Measurements from ENCODE around the gene RPSA.

Gene RPSA

GRCh38 chr3:39378088-39378487 lies 28.4 kb upstream of the RPSA start:
- Histone ChIP-seq H2BK12ac (ENCODE audit: low read length) (no peak overlapping the region), H3K9me3 (replicated peaks in 1 of 2; ENCODE audit: control insufficient read depth in 2 of 2, insufficient read depth in 1 of 2, low read depth in 1 of 2, low read length in 2 of 2) (no peaks in the 10 kb centered on the region), H3K4me2 (ENCODE audit: insufficient read depth, low read length, poor library complexity, severe bottlenecking) (no peak overlapping the region), H3K4me3 (ENCODE audit: low read length in 2 of 2) (no peak overlapping the region), H2BK15ac (ENCODE audit: low read length) (no peak overlapping the region), H3K27me3 (ENCODE audit: control insufficient read depth in 3 of 3, insufficient read depth in 3 of 3, low read depth in 1 of 3, low read length in 3 of 3) (no peaks in the 10 kb centered on the region), H2AFZ (ENCODE audit: low read length) (no peak overlapping the region), H3K27ac (replicated peaks; ENCODE audit: low read length) (no peak overlapping the region), H3K9ac (ENCODE audit: low read depth, low read length, poor library complexity) (no peak overlapping the region), H3K18ac (ENCODE audit: low read length) (no peak overlapping the region), H3K36me3 (replicated peaks in 1 of 2; ENCODE audit: control insufficient read depth in 2 of 2, insufficient read depth in 2 of 2, low read length in 2 of 2) (no peaks in the 10 kb centered on the region), H4K8ac (ENCODE audit: low read depth, low read length) (no peak overlapping the region), H2BK5ac (ENCODE audit: low read length) (no peak overlapping the region), H3K4me1 (ENCODE audit: control insufficient read depth in 2 of 2, insufficient read depth in 1 of 2, low read depth in 1 of 2, low read length in 2 of 2) (peaks cover 0 to 4% of the 10 kb centered on the region in 2 donors), H3K23ac (ENCODE audit: low read depth, low read length, poor library complexity) (no peak overlapping the region), H2AK5ac (ENCODE audit: low read depth, low read length) (no peak overlapping the region), H2BK120ac (ENCODE audit: low read depth, low read length) (no peak overlapping the region), H3K79me1 (ENCODE audit: low read depth, low read length) (no peaks in the 10 kb centered on the region), H3K4ac (ENCODE audit: low read length) (no peak overlapping the region), H4K91ac (ENCODE audit: low read depth, low read length, poor library complexity) (no peak overlapping the region), H3K14ac (ENCODE audit: low read length) (no peak overlapping the region)
- WGBS, 2 donors (ENCODE audit: extremely low coverage in 2 of 2, insufficient read length in 2 of 2, insufficient replicate concordance in 1 of 2) = no CpG with 5 or more reads among the region's 4 CpGs
- peak; percentile 14 for DNase-seq (ENCODE audit: low spot score)

DNA sequence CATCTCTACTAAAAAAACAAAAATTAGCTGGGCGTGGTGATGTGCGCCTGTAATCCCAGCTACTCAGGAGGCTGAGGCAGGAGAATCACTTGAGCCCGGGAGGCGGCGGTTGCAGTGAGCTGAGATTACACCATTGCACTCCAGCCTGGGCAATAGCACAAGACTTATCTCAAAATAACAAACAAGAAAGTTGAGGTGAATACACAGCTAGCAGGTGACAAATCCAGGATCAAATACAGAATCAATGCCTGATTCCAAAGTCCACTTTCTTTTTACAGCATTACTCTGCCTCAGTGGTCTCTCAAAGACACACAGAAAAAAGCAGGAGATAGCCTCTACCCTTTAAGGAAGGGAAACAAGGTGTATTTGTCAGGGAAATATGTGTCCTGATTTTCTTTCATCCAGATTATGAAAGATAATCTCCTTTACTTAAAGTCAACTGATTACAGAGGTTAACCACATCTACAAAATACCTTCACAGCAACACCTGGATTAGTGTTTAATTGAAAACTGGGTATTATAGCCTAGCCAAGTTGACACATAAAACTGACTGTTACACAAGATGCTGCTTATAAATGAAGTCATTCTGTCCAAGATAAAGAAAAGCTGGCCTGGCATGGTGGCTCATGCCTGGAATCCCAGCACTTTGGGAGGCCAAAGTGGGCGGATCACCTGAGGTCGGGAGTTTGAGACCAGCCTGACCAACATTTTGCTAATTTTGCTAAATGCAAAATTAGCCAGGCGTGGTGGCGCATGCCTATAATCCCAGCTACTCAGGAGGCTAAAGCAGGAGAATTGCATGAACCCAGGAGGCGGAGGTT lies 27.4 kb upstream of the RPSA start:
- WGBS, 2 donors (ENCODE audit: extremely low coverage in 2 of 2, insufficient read length in 2 of 2, insufficient replicate concordance in 1 of 2) = no CpG with 5 or more reads among the region's 10 CpGs
- no peak overlapping the region for H3K27ac ChIP-seq (replicated peaks; ENCODE audit: low read length)
- DNase-seq (ENCODE audit: low spot score) = no peak
- H3K79me1 ChIP-seq (ENCODE audit: low read depth, low read length) = no peaks in the 10 kb centered on the region
- H3K9ac ChIP-seq (ENCODE audit: low read depth, low read length, poor library complexity) = no peak overlapping the region
- no peak overlapping the region for H2BK15ac ChIP-seq (ENCODE audit: low read length)
- H4K8ac ChIP-seq (ENCODE audit: low read depth, low read length) = no peak overlapping the region
- no peaks in the 10 kb centered on the region for H3K9me3 ChIP-seq (replicated peaks in 1 of 2; ENCODE audit: control insufficient read depth in 2 of 2, insufficient read depth in 1 of 2, low read depth in 1 of 2, low read length in 2 of 2)
- no peaks in the 10 kb centered on the region for H3K36me3 ChIP-seq (replicated peaks in 1 of 2; ENCODE audit: control insufficient read depth in 2 of 2, insufficient read depth in 2 of 2, low read length in 2 of 2)
- H3K4ac ChIP-seq (ENCODE audit: low read length) = no peak overlapping the region
- H2AFZ ChIP-seq (ENCODE audit: low read length) = no peak overlapping the region
- H3K4me2 ChIP-seq (ENCODE audit: insufficient read depth, low read length, poor library complexity, severe bottlenecking) = no peak overlapping the region
- no peak overlapping the region for H3K14ac ChIP-seq (ENCODE audit: low read length)
- H4K91ac ChIP-seq (ENCODE audit: low read depth, low read length, poor library complexity) = no peak overlapping the region
- H3K4me3 ChIP-seq (ENCODE audit: low read length in 2 of 2) = no peak overlapping the region
- no peaks in the 10 kb centered on the region for H3K27me3 ChIP-seq (ENCODE audit: control insufficient read depth in 3 of 3, insufficient read depth in 3 of 3, low read depth in 1 of 3, low read length in 3 of 3)
- H2BK5ac ChIP-seq (ENCODE audit: low read length) = no peak overlapping the region
- H2BK120ac ChIP-seq (ENCODE audit: low read depth, low read length) = no peak overlapping the region
- H3K23ac ChIP-seq (ENCODE audit: low read depth, low read length, poor library complexity) = no peak overlapping the region
- H2BK12ac ChIP-seq (ENCODE audit: low read length) = no peak overlapping the region
- no peak overlapping the region for H2AK5ac ChIP-seq (ENCODE audit: low read depth, low read length)
- no peak overlapping the region for H3K18ac ChIP-seq (ENCODE audit: low read length)
- H3K4me1 ChIP-seq (ENCODE audit: control insufficient read depth in 2 of 2, insufficient read depth in 1 of 2, low read depth in 1 of 2, low read length in 2 of 2) = peaks cover 0 to 4% of the 10 kb centered on the region in 2 donors

DNA sequence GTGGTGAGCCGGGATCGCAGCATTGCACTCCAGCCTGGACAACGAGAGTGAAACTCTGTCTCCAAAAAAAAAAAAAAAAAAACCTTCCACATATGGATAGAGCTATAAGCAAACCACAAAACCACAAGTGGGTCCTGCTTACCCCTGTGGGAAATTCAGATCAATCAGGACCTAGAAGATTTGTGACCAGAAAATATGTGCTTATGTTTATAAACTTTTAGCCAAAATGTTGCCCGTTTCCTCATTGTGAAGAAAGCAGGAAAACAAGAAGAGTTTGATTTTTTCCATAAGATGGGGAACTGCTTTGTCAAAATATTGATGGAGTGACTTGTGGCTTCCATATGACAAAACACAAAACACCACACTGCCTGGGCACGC lies 26.8 kb upstream of the RPSA start:
- no peak overlapping the region for H2BK5ac ChIP-seq (ENCODE audit: low read length)
- H2AK5ac ChIP-seq (ENCODE audit: low read depth, low read length) = no peak overlapping the region
- H2AFZ ChIP-seq (ENCODE audit: low read length) = no peak overlapping the region
- H3K18ac ChIP-seq (ENCODE audit: low read length) = no peak overlapping the region
- no peaks in the 10 kb centered on the region for H3K79me1 ChIP-seq (ENCODE audit: low read depth, low read length)
- no peak for DNase-seq (ENCODE audit: low spot score)
- no peak overlapping the region for H3K4ac ChIP-seq (ENCODE audit: low read length)
- peak overlapping the region; percentile 50 for H3K9ac ChIP-seq (ENCODE audit: low read depth, low read length, poor library complexity)
- peak overlapping the region; percentile 14 for H3K4me2 ChIP-seq (ENCODE audit: insufficient read depth, low read length, poor library complexity, severe bottlenecking)
- no peak overlapping the region for H4K8ac ChIP-seq (ENCODE audit: low read depth, low read length)
- H3K14ac ChIP-seq (ENCODE audit: low read length) = no peak overlapping the region
- no peak overlapping the region for H2BK15ac ChIP-seq (ENCODE audit: low read length)
- no peaks in the 10 kb centered on the region for H3K36me3 ChIP-seq (replicated peaks in 1 of 2; ENCODE audit: control insufficient read depth in 2 of 2, insufficient read depth in 2 of 2, low read length in 2 of 2)
- H2BK120ac ChIP-seq (ENCODE audit: low read depth, low read length) = no peak overlapping the region
- no peaks in the 10 kb centered on the region for H3K9me3 ChIP-seq (replicated peaks in 1 of 2; ENCODE audit: control insufficient read depth in 2 of 2, insufficient read depth in 1 of 2, low read depth in 1 of 2, low read length in 2 of 2)
- peak overlapping the region; percentile 75 for H3K23ac ChIP-seq (ENCODE audit: low read depth, low read length, poor library complexity)
- H3K27me3 ChIP-seq (ENCODE audit: control insufficient read depth in 3 of 3, insufficient read depth in 3 of 3, low read depth in 1 of 3, low read length in 3 of 3) = no peaks in the 10 kb centered on the region
- H4K91ac ChIP-seq (ENCODE audit: low read depth, low read length, poor library complexity) = no peak overlapping the region
- peaks cover 0 to 6% of the 10 kb centered on the region in 2 donors for H3K4me1 ChIP-seq (ENCODE audit: control insufficient read depth in 2 of 2, insufficient read depth in 1 of 2, low read depth in 1 of 2, low read length in 2 of 2)
- no peak overlapping the region for H3K4me3 ChIP-seq (ENCODE audit: low read length in 2 of 2)
- H3K27ac ChIP-seq (replicated peaks; ENCODE audit: low read length) = no peak overlapping the region
- H2BK12ac ChIP-seq (ENCODE audit: low read length) = no peak overlapping the region
- WGBS, 2 donors (ENCODE audit: extremely low coverage in 2 of 2, insufficient read length in 2 of 2, insufficient replicate concordance in 1 of 2) = no CpG with 5 or more reads among the region's 5 CpGs

GRCh38 chr3:39381432-39381831 lies 25.1 kb upstream of the RPSA start:
- no peak for DNase-seq (ENCODE audit: low spot score)
- H3K18ac ChIP-seq (ENCODE audit: low read length) = no peak overlapping the region
- H3K79me1 ChIP-seq (ENCODE audit: low read depth, low read length) = peaks cover 7% of the 10 kb centered on the region
- no peak overlapping the region for H3K4ac ChIP-seq (ENCODE audit: low read length)
- H2BK15ac ChIP-seq (ENCODE audit: low read length) = no peak overlapping the region
- no peak overlapping the region for H3K4me3 ChIP-seq (ENCODE audit: low read length in 2 of 2)
- WGBS, 2 donors (ENCODE audit: extremely low coverage in 2 of 2, insufficient read length in 2 of 2, insufficient replicate concordance in 1 of 2) = no CpG with 5 or more reads among the region's 3 CpGs
- H3K4me2 ChIP-seq (ENCODE audit: insufficient read depth, low read length, poor library complexity, severe bottlenecking) = no peak overlapping the region
- no peak overlapping the region for H3K14ac ChIP-seq (ENCODE audit: low read length)
- H3K4me1 ChIP-seq (ENCODE audit: control insufficient read depth in 2 of 2, insufficient read depth in 1 of 2, low read depth in 1 of 2, low read length in 2 of 2) = peaks cover 0 to 6% of the 10 kb centered on the region in 2 donors
- H3K23ac ChIP-seq (ENCODE audit: low read depth, low read length, poor library complexity) = no peak overlapping the region
- no peaks in the 10 kb centered on the region for H3K27me3 ChIP-seq (ENCODE audit: control insufficient read depth in 3 of 3, insufficient read depth in 3 of 3, low read depth in 1 of 3, low read length in 3 of 3)
- no peak overlapping the region for H2BK5ac ChIP-seq (ENCODE audit: low read length)
- no peak overlapping the region for H2AFZ ChIP-seq (ENCODE audit: low read length)
- H2AK5ac ChIP-seq (ENCODE audit: low read depth, low read length) = no peak overlapping the region
- no peak overlapping the region for H2BK120ac ChIP-seq (ENCODE audit: low read depth, low read length)
- peaks cover 0 to 7% of the 10 kb centered on the region in 2 donors for H3K36me3 ChIP-seq (replicated peaks in 1 of 2; ENCODE audit: control insufficient read depth in 2 of 2, insufficient read depth in 2 of 2, low read length in 2 of 2)
- H2BK12ac ChIP-seq (ENCODE audit: low read length) = no peak overlapping the region
- H3K9me3 ChIP-seq (replicated peaks in 1 of 2; ENCODE audit: control insufficient read depth in 2 of 2, insufficient read depth in 1 of 2, low read depth in 1 of 2, low read length in 2 of 2) = no peaks in the 10 kb centered on the region
- H4K8ac ChIP-seq (ENCODE audit: low read depth, low read length) = no peak overlapping the region
- no peak overlapping the region for H3K9ac ChIP-seq (ENCODE audit: low read depth, low read length, poor library complexity)
- H4K91ac ChIP-seq (ENCODE audit: low read depth, low read length, poor library complexity) = no peak overlapping the region
- H3K27ac ChIP-seq (replicated peaks; ENCODE audit: low read length) = no peak overlapping the region

All from neuronal stem cell (in vitro differentiated cells).